ENCODE results near the gene SHROOM3.

GRCh38 chr4:76606645-76607265, 171.7 kb downstream of the SHROOM3 start:
- TF ChIP-seq CTCF (IDR thresholded peaks at IDR 0.05 in 8 of 11, conservative IDR thresholded peaks at IDR 0.05 in 3 of 11): no peak
- no peak for TF ChIP-seq POLR2AphosphoS5 (IDR thresholded peaks at IDR 0.05)
